Type B pancreatic cell (in vitro differentiated cells): ENCODE measurements around the gene DDI1. TPM values are rescaled to one million over a fixed set of nuclear protein-coding genes. Genes with fewer than 3 reads are reported as not detected.

Experiments used
- DNase-seq: peaks from one replicate; pipeline ENCODE4 v3.0.0; 2021; ENCODE audit warnings: mixed read lengths; ENCODE audit not compliant: unreplicated experiment; ENCODE audit errors: extremely low spot score
- H3K27ac Mint-ChIP-seq: 2 replicates; pipeline ENCODE4 v1.8.0; 2021; ENCODE audit warnings: mild to moderate bottlenecking, mixed read lengths
- H3K27me3 Mint-ChIP-seq: 2 replicates; pipeline ENCODE4 v1.8.0; 2021; ENCODE audit warnings: mixed read lengths
- H3K36me3 Mint-ChIP-seq: 2 replicates; pipeline ENCODE4 v1.8.0; 2021; ENCODE audit warnings: mixed read lengths
- H3K4me1 Mint-ChIP-seq: one replicate; pipeline ENCODE4 v1.8.0; 2021; ENCODE audit warnings: mixed read lengths; ENCODE audit not compliant: unreplicated experiment
- H3K4me3 Mint-ChIP-seq: 2 replicates; pipeline ENCODE4 v1.8.0; 2021; ENCODE audit warnings: mild to moderate bottlenecking, mixed read lengths
- H3K9me3 Mint-ChIP-seq: 2 replicates; pipeline ENCODE4 v1.8.0; 2021; ENCODE audit warnings: mixed read lengths
- total RNA-seq: library from RNA; stranded (reverse); gene quantifications from 2 replicates; pipeline ENCODE4 v1.2.1, GENCODE V29; 2021; ENCODE audit warnings: low replicate concordance
- TF ChIP-seq, protein P1 (sequence below): fragments of 200-600 bp; sonication (generic); conservative IDR thresholded peaks from 2 replicates; pipeline ENCODE4 v1.5.0; 2021; ENCODE audit warnings: antibody characterized with exemption, mild to moderate bottlenecking

DDI1 gene
- total RNA-seq, 1 donor from 2014 or later = not detected

DNA sequence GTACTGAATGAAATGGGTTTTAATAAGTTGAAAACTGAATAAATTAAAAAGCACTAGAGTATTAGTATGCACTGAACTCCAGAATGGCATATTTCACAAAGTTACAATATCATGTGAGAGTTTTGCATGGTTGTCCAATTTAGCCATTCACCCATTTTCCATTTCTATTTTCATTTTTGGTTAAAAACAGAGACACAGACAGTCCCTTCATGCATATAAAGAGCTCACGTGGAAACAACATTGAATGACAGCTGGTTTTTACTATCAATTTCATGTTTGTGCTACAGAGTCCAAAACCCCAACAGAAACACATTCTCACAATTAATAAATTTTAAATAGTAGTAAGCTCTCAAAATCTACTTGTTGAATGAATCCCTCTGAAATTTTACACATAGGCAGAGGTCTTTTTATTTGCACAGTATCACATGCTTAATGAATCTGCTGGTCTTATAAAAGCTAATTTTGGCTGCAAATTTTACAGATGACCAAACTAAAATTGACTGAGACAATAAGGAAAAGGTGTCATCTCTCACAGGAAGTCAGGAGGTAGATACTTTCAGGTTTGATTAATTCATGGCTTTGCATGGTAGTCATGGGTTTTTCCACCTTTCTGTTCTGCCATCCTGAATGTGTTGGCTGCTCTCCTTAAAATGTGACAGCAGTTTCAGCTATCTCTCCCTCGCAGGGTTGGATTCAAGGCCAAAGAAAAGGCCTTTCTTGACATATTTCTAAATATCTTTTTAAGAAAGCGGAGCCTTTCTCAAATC lies 20.6 kb upstream of the DDI1 start:
- Mint-ChIP-seq H3K27me3 (no peaks in the 10 kb centered on the region), H3K36me3 (no peaks in the 10 kb centered on the region), H3K27ac (no peak overlapping the region), H3K4me1 (no peaks in the 10 kb centered on the region), H3K9me3 (peaks cover 9% of the 10 kb centered on the region), H3K4me3 (no peak overlapping the region)
- no peak for DNase-seq
- TF ChIP-seq, protein P1, sequence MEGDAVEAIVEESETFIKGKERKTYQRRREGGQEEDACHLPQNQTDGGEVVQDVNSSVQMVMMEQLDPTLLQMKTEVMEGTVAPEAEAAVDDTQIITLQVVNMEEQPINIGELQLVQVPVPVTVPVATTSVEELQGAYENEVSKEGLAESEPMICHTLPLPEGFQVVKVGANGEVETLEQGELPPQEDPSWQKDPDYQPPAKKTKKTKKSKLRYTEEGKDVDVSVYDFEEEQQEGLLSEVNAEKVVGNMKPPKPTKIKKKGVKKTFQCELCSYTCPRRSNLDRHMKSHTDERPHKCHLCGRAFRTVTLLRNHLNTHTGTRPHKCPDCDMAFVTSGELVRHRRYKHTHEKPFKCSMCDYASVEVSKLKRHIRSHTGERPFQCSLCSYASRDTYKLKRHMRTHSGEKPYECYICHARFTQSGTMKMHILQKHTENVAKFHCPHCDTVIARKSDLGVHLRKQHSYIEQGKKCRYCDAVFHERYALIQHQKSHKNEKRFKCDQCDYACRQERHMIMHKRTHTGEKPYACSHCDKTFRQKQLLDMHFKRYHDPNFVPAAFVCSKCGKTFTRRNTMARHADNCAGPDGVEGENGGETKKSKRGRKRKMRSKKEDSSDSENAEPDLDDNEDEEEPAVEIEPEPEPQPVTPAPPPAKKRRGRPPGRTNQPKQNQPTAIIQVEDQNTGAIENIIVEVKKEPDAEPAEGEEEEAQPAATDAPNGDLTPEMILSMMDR = no peak

DNA sequence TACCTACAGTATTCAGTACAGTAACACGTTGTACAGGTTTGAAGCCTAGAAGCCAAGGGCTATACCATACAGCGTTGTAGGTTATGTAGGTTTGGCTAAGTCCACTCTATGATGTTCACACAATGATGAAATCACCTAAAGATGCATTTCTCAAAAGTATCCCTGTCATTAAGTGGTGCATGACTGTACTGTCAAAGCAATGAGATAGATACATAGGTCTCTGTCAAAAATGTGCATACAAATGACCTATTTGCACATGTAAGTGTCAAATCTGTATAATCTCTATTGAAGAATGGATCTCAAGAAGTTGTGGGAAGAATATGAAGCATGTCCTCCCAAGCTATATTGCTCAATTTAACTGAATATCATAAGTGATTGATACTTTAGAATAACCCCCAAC lies 11.9 kb upstream of the DDI1 start:
- Mint-ChIP-seq H3K27me3 (no peaks in the 10 kb centered on the region), H3K27ac (no peak overlapping the region), H3K4me3 (no peak overlapping the region), H3K4me1 (no peaks in the 10 kb centered on the region), H3K36me3 (no peaks in the 10 kb centered on the region), H3K9me3 (no peaks in the 10 kb centered on the region)
- TF ChIP-seq, protein P1 = no peak
- DNase-seq = no peak

- Mint-ChIP-seq H3K36me3 (peaks cover 3% of the 10 kb centered on the region), H3K4me3 (no peak overlapping the region), H3K4me1 (no peaks in the 10 kb centered on the region), H3K9me3 (peaks cover 3% of the 10 kb centered on the region), H3K27ac (no peak overlapping the region), H3K27me3 (no peaks in the 10 kb centered on the region)
- DNase-seq = no peak
- TF ChIP-seq, protein P1 = no peak
These were observed 7.8 kb upstream of the DDI1 start for GRCh38 chr11:104028476-104029263.

- Mint-ChIP-seq H3K27me3 (no peaks in the 10 kb centered on the region), H3K9me3 (peaks cover 3% of the 10 kb centered on the region), H3K4me1 (no peaks in the 10 kb centered on the region), H3K36me3 (peaks cover 7% of the 10 kb centered on the region), H3K27ac (no peak overlapping the region), H3K4me3 (no peak overlapping the region)
- TF ChIP-seq, protein P1 = no peak
- DNase-seq = no peak
These were observed 3.3 kb upstream of the DDI1 start for GRCh38 chr11:104033134-104033533.

DNA sequence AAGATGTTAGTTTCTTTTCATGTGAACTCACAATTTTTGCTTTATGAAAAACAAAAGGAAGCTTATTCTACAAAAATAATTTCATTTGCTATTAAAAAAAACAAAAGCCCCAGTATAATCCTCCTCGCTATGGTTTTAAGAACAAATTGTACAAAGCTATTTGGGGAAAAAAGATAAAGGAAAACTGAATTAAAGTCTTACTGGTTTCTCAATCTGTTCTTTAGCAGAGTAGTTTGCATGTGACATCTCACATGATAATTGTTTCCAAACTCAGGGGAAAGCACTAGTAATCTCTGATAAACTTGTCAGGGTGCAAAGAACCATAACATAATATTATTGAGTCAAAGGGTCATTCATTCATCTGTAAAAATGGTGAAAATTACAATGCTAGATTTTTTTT lies 2.9 kb upstream of the DDI1 start:
- Mint-ChIP-seq H3K9me3 (peaks cover 3% of the 10 kb centered on the region), H3K36me3 (peaks cover 7% of the 10 kb centered on the region), H3K4me3 (no peak overlapping the region), H3K27ac (no peak overlapping the region), H3K4me1 (no peaks in the 10 kb centered on the region), H3K27me3 (no peaks in the 10 kb centered on the region)
- TF ChIP-seq, protein P1 = no peak
- no peak for DNase-seq
